Left renal pelvis (tissue), 4 donors: ENCODE data around the gene CD79A. TPM values are rescaled to one million over a fixed set of nuclear protein-coding genes. Genes with fewer than 3 reads are reported as not detected.

ENCODE experiments used
- DNase-seq, 4 donors: peaks; one replicate each; pipeline ENCODE4 v3.0.0-alpha.2; 2013; ENCODE audit warnings: low read depth in 4 of 4, low spot score in 3 of 4
- polyA plus RNA-seq, 4 donors: library from polyadenylated mRNA; unstranded; fragments of 120-200 nt; gene quantifications; one replicate each; pipeline ENCODE4 v1.2.1, GENCODE V29; 2013; ENCODE audit not compliant: insufficient read length in 4 of 4

CD79A gene
- polyA plus RNA-seq, 4 donors, result 0.62 to 2.3 (median 0.94) TPM

DNA sequence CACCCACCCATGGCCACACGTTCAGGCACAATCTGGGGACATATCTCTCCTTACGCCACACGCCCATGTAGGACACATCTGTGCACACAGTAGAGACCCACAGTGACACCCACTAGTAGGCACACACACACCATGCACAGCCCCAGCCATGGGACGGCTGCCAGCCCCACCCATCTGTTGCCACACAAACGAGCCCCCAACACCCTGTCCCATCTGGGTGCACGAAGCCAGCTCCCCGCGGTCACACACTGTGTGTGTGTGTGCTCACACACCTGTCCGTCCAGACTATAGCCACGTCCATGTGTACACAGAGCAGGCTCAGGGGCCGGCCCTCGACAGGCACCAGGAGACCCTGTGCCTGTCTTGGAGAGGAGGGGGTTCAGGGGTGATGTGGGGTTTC, 40.6 kb downstream of the CD79A start:
- DNase-seq, result no peak

DNA sequence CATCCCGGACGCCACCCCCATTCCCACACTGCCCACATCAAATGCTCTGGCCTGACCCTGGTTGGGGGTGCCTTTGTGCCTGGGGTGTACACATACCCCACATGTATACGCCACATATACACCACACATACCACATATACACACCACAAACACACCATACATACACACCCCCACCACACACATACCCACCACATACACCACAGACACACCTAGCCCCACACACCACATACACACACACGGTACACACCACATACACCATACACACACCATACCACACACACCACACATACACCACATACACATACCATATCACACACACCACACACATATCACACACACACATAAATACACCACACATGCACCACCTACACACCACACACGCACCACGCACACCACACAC, 41.0 kb downstream of the CD79A start:
- no peak for DNase-seq

DNA sequence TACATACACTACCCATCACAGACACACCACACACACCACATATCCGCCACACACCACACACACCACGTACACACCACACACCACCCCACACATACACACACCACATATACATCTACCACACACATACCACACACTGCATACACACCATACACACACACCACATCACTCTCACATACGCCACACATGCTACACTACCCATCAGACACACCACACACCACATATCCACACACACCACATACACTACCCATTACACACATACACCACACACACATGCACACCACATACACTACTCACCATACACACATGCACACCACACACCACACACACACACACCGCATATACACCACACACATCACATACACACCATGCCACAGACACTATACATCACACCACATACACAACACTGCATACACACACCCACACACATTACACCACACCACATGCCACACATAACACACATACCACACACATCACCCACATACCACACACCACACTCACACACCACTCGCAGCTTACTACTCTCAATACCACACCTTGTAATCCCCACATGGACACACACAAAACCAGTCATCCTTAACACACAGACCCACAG, 41.7 kb downstream of the CD79A start:
- DNase-seq, result no peak

DNA sequence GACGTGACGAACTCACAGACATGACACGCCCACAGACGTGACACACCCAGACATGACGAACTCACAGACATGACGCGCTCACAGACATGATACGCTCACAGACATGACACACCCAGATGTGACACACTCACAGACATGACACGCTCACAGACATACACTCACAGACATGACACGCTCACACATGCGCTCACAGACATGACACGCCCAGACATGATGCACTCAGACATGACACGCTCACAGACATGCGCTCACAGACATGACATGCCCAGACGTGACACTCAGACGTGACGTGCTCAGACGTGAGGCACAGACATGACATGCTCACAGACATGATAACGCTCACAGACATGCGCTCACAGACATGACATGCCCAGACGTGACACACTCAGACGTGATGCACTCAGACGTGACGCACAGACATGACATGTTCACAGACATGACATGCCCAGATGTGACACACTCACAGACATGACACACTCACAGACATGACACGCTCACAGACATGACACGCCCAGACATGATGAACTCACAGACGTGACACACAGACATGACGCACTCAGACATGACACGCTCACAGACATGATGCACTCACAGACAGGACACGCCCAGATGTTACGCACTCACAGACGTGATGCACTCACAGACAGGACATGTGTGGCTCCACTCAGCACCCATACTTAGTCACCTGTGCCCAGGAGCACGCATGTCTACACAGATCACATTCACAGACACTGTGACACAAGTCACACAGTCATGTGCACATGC, 43.1 kb downstream of the CD79A start:
- DNase-seq, result no peak

DNA sequence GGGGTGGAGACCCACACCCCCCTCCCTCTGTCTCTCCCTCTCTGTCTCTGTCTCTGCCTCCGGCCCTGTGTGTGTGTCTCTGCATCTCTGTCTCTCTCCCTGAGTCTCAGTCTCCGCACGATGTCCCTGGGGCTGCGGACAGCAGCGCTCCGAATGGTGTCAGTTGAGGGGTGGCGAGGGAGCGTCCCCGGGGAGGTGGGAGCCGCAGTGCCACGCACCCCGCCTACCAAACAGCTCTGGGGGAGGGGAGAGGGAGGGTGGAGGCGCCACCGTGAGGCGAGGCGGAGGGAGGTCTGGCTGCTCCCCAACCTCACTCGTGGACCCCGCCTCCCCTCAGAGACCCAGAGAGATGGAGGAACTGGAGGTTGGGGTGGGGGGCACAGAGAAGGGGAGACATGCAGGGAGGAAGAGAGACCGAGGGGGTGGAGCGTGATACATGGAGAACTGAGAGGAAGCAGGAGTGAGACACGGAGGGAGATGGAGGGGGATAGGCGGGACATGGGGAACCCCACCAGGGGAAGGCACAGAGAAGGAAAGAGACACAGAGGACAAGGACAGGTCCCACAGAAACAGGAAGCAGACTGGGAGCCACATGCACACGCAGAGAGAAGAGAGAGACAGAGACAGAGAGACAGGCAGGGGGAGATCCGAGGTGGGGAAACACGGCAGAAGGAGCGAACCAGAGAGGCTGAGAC, 44.0 kb downstream of the CD79A start:
- no peak for DNase-seq

DNA sequence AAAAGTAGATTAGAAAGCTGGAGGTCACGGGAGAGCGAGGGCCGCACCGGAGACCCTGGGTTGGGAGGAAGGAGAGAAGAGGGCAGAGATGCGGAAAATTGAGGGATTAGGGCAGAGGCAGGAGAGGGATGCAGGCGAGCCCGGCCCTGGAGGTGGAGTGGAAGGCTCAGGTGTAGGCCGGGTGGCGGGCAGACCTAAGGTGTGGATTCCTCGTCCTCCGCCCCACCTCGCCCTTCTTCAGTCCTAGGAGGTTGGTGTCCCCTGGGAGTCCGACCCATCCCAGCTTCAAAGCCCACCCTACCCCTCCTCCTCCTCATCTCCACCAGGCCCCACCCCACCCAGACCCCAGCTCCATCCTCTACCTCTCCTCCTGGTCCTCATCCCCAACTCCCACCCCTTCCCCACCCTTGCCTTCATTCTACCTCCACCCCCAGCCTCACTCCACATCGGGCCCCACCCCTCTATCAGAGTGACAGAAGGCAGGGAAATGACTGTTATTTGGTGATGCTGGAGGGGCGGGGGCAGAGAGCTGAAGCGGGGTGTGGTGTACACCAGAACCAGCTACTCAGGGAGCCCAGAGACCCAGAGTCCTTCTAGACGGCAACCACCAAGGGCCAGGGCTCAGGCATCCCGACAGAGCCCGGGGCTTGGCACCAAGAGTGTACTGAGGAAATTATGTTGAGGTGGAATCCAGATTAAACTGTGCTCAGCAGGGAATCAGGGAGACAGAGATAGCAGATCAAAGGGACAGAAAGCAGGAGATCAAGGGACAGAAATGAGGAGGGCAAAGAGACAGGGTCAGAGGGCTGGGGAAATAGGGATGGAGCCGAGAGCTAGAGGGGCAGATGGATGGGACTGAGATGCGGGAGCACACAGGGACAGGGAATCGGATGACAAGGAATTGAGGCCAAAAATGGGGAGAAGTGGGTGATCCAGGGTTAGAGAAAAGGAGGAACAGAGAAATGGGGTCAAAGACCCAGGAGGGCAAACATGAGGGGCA, 44.8 kb downstream of the CD79A start:
- no peak for DNase-seq

DNA sequence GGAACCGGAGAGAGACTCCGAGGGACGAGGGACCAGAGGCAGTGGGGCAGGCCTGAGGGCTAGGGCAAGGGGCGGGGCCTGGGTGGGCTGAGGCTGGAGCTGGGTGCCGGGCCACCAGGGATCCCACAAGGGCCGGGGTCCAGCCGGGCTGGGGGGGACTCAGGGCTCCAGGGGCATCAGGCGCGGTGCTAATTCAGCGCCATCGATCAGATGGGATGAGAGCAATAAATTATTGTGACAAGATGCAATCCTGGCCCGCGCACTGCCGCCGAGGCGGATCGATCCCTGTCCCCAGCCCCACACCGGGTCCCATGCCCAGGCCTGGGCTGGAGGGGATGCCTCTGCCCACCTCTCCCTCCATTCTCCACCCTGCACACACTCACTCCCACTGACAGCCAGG, 45.5 kb downstream of the CD79A start:
- no peak for DNase-seq

DNA sequence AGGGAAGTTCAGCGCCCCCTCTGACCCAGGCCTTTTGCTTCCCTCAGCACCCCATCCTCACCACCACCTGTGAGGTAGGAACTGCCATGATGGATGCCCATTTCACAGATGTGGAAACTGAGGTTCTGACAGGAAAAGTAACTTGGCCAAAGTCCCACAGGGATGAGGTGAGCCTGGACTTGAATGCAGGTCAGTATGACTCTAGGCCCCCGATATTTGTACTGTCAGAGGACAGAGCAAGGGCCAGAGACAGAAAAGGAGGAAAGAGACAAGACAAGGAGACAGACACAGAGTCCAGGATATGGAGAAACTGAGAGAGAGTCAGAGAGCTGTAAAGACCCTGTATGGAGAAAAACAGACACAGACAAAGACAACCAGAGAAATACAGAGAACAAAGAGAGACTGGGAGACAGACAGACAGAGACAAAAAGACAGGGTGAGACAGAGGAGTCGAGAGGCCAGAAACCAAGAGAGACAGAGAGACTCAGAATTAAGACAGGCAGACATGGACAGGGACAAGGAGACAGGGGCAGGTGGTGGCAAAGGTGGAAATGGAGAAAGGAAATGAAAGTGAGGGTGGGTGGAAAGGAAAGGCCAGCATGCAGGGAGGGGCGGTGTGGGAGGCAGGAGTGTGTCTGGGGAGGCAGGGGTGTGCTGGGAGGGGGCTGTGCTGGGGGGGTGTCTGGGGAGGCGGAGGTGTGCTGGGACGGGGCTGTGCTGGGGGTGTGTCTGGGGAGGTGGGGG, 46.1 kb downstream of the CD79A start:
- no peak for DNase-seq

DNA sequence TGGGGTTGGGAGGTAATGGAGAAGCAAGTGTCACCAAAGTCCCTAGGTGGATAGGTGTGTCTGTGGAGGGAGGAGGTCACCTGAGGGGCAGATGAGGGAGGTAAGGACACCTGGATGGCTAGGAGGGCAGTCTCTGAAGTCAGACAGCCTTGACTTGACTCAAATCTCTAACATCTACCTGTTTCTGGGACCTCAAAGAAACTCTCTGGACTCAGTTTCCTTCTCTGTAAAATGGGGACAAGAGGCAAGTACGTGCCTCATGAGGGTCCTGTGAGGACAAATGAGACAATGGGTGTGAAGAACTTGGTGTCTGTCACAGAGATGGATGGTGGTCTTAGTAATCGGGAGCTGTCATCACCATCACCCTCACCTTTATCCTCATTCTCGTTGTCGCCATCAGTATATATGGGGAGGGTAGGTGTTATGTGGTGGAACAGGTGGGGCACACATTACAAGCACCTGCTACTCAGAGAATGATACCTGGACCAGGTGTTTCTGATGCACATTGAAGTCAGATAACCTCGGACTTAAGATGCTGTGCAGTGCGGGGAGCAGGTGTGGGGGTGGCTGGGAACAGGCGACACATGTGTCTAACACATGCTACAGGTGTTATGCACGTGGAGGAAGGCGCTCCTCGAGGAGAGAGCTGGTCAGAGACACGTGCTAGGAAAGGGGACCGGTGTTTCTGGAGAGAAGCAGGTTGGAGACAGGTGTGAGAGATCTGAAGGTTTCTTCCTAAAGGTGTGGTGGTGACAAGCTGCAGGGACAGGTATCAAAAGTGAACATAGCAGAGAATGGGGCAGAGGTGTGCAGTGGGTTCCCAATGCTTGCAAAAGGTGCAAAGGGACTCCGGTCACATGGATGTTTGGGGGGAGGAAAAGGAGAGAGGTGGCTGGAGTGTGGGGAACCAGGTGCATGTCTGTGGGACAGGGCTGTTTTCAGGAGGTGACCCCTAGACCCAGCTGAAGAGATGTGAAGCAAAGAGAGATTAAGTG, 47.4 kb downstream of the CD79A start:
- DNase-seq, result no peak

DNA sequence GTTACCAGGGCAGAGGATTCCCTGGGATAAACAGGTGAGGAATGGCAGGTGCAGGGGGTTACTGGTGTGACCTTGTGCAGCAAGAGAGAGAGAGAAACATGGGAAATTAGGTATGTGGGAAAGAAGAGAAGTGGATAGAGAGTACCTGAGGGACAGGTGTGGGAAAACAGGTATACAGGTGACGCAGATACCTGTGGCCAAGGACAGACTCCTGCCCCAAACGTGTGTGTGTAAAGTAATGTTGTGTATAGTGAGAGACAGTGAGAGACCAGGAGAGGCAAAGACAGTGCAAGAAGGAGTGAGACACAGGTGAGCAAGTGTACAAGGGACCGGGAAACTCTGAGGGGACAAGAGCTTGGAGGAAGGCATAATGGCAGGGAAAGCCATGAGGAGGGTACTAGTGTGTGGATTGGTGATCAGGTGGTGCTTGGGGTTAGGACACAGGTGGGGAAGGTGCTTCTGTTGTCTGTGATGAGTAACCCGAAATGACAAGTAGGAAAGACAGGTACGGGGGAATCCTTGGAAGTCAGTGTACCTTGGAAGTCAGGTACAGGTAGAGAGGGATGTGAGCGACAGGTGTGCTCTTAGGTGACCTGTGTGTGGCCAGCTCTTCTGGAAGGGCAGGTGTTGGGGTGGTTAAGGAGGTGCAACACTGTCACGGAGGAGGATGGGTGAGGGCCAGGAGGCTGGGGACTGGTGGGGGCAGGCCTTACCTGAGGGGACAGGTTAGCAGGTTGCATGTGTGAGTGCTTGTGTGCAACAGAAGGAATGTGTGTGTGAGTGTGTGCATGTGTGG, 48.3 kb downstream of the CD79A start:
- no peak for DNase-seq

DNA sequence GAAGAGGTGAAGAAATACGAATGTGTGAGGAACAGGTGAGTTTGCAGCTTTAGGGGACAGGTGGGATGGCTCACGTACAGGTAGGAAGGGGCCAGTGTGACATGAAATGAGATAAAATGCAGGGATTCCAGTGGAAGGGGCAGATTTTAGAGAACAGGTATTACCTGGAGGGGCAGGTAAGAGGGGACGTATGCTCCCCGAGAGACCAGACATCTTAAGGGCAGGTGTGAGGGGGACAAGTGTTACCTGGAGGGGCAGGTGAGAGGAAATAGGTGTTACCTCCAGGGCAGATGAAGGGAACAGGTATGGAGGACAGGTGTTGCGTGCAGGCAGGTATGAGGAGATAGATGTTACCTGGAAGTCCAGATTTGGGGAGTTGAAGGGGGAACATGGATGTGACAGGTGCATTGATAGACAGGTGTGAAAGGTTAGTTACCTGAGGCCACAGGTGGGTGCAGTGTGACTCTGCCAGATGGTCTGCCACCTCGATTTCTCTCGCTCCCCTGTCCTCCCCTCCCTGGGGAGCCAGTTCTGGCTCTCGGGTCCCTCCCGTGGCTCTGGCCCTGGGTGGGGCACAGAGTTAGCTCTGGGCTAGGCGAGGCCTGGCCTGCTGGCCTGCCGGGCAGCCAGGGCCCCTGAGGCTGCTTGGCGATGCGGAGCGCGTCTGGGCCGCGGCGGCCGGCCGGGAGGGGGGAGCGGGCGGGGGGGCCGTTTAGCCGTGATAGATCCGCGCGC, 49.1 kb downstream of the CD79A start:
- no peak for DNase-seq

DNA sequence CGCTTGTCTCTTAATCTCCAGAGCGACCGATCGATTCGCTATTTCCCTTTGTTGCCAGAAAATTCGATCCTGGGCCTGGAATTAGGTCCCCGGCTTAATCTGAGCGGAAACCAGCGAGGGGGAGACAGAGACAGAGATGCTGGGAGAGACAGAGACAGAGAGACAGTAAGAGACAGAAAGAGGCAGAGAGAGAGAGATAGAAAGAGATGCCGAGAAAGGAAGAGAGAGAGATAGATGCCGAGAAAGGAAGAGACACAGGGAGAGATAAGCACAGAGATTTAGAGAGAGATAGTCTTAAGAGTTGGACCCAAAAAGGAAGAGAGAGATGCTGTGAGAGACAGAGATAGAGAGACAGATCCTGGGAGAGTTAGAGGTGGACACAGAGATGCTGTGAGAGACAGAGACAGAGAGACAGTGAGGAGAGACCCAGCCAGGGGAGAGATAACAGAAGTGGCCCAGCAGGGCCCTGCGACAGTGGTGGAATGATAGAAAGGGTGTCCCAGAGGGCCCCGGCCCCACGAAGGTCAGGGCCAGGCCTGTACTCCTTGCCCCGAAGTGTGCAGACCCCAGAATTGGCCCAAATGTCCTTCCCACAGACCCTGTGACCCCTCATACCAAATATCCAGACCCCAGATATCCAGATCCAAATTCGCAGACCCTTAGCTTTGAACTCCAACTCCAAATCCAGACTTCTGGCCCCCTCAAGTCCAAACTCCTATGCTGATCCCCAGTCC, 49.9 kb downstream of the CD79A start:
- DNase-seq, result no peak

DNA sequence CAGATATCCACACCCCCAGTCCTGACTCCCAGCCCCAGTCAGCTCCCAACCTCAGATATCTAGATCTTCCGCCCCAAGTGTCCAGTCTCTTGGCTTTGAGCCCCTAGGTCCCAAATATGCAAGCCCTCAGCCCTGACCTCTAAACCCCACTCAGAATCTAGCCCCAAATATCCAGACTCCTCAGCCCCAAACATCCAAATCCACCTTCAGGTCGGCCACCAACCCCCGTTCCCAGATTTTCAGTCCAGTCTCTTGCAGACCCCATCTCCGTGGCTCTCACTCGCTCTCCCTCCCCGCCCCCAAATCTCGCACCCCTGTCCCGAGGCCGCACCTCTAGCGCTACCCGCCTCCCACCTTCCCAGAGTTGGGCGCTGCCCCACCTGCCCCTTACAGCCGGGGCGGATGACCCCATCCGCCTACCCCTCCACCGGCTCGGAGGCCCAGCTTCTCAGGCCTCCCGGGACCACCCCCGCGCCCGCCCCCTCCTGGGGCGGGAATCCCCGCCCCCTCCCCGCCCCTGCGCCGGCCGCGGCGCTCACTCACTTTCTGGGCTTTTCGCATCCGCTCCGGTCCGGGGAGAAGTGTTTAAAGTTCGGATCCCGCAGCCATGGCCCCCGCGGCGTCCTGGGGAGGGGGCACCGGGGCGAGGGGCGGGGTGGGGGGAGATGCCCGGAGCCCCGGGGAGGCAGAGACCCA, 50.6 kb downstream of the CD79A start:
- DNase-seq, result no peak

DNA sequence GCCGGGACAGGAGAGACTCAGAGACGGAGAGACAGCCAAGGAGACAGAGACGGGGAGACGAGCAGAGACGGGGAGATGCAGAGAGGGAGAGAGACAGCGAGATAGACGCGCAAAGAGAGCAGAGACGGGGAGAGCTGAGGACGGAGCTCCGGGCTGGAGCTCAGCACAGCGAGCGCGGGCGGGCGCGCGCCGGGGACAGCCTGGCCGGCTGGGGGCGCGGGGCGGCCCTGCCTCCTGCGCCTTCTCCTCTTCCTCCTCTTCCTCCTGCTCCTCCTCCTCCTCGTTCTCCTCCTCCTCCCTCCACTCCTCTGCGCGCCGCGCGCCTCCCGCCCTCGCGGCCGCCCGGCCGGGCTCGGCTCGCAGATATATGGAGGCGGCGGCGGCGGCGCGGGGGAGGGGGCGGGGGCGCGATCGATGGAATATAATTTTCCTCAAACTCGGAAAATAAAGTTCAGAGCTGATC, 51.2 kb downstream of the CD79A start, which contains the start of gene ERFL:
ERFL (minus strand) TSS at position 229 of the 463 bp plus-strand sequence. CDS start 15,530 bp downstream, outside the sequence.
- DNase-seq, result no peak

DNA sequence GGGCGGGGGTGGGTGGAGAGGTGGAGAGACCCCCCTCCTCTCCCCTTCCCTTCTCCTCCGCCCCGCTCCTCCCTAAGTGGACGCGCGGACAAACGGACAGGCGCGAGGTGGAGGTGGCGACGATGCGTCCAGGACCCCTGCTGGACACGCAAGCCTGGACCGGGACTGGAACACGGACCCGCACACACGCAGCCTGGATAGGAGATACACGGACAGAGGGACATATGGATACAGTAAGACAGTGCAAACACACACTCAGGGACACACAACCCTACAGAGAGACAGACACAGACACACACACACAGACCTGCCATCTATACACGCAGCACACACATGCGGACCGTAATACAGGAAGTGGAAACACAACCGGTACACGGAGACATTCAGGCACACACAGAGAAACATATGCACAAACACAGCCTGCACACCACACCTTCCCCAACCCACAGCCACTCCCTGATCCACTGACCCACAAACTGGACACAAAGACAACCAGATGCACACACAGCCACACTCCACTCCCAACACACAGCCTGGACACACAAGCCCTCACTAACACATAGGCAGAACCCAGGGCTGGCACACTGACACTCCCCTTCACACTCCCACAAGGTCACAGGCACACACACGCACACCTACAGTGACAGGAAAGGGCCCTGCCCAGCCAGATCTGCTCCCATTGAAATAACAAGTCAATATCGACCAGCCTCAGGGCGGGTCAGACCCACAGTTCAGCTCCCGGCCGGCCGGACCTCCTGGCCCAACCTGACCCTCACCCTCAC, 51.9 kb downstream of the CD79A start:
- DNase-seq, result no peak
